Mesenchymal stem cell (in vitro differentiated cells and primary cell): ENCODE results near the gene CTU2.

Source experiments
- DNase-seq: peaks from one replicate; pipeline ENCODE4 v3.0.0-alpha.2; 2013
- H2AFZ ChIP-seq: one replicate; pipeline ENCODE4 v1.6.1; 2013; ENCODE audit warnings: low read depth, mild to moderate bottlenecking, control low read depth, inconsistent platforms, low read length, moderate library complexity
- H2AK5ac ChIP-seq: 2 replicates; pipeline ENCODE4 v1.6.1; 2013; ENCODE audit warnings: low read length, moderate library complexity, mild to moderate bottlenecking, inconsistent platforms; ENCODE audit not compliant: severe bottlenecking
- H2BK120ac ChIP-seq: one replicate; pipeline ENCODE4 v1.6.1; 2013; ENCODE audit warnings: low read depth, mild to moderate bottlenecking, inconsistent platforms, low read length, moderate library complexity
- H2BK12ac ChIP-seq, 2 experiments: one replicate each; pipeline ENCODE4 v1.6.1; 2013; ENCODE audit warnings: inconsistent platforms in 2 of 2, low read length in 2 of 2, mild to moderate bottlenecking in 2 of 2, moderate library complexity in 2 of 2, control low read depth in 1 of 2
- H2BK15ac ChIP-seq: one replicate; pipeline ENCODE4 v1.6.1; 2013; ENCODE audit warnings: mild to moderate bottlenecking, low read depth, inconsistent platforms; ENCODE audit not compliant: poor library complexity, severe bottlenecking
- H2BK5ac ChIP-seq: 2 replicates; pipeline ENCODE4 v1.6.1; 2013; ENCODE audit warnings: low read depth, mild to moderate bottlenecking, low read length, control low read depth, inconsistent platforms; ENCODE audit not compliant: poor library complexity, severe bottlenecking
- H3K14ac ChIP-seq, 2 experiments: one replicate each; pipeline ENCODE4 v1.6.1; 2013; ENCODE audit warnings: inconsistent platforms in 2 of 2, low read length in 2 of 2, control low read depth in 1 of 2, mild to moderate bottlenecking in 1 of 2, moderate library complexity in 1 of 2
- H3K18ac ChIP-seq, 2 experiments: one replicate each; pipeline ENCODE4 v1.6.1; 2013; ENCODE audit warnings: inconsistent platforms in 2 of 2, low read length in 2 of 2, control low read depth in 1 of 2, low read depth in 1 of 2, mild to moderate bottlenecking in 1 of 2
- H3K23ac ChIP-seq, 2 experiments: one replicate each; pipeline ENCODE4 v1.6.1; 2013; ENCODE audit warnings: inconsistent platforms in 2 of 2, low read length in 2 of 2, mild to moderate bottlenecking in 2 of 2, moderate library complexity in 2 of 2, control low read depth in 1 of 2
- H3K27ac ChIP-seq: 2 replicates; pipeline ENCODE4 v1.5.1; 2013; ENCODE audit warnings: mild to moderate bottlenecking, moderate library complexity, low read length, control low read depth, inconsistent platforms; ENCODE audit not compliant: poor library complexity, severe bottlenecking
- H3K27me3 ChIP-seq, 2 experiments: 2 replicates each; pipeline versions ENCODE4 v1.6.1 to v1.7.0; 2013; ENCODE audit warnings: low read length in 2 of 2, mild to moderate bottlenecking in 2 of 2, moderate library complexity in 2 of 2, control low read depth in 1 of 2, inconsistent platforms in 1 of 2; ENCODE audit not compliant: control insufficient read depth in 1 of 2, insufficient read depth in 1 of 2
- H3K36me3 ChIP-seq, 2 experiments: 2 replicates each; pipeline versions ENCODE4 v1.6.1 to v1.7.0; 2013; ENCODE audit warnings: low read length in 2 of 2, control low read depth in 1 of 2, inconsistent platforms in 1 of 2, low read depth in 1 of 2, mild to moderate bottlenecking in 1 of 2; ENCODE audit not compliant: insufficient read depth in 2 of 2, control insufficient read depth in 1 of 2
- H3K4ac ChIP-seq, 2 experiments: one replicate each; pipeline ENCODE4 v1.6.1; 2013; ENCODE audit warnings: inconsistent platforms in 2 of 2, low read length in 2 of 2, mild to moderate bottlenecking in 2 of 2, moderate library complexity in 2 of 2, control low read depth in 1 of 2, low read depth in 1 of 2
- H3K4me1 ChIP-seq: 2 replicates; pipeline ENCODE4 v1.6.1; 2013; ENCODE audit warnings: low read depth, low read length, control low read depth; ENCODE audit not compliant: control insufficient read depth, insufficient read depth
- H3K4me2 ChIP-seq: 2 replicates; pipeline ENCODE4 v1.6.1; 2013; ENCODE audit warnings: low read length, mild to moderate bottlenecking, inconsistent platforms; ENCODE audit not compliant: poor library complexity, severe bottlenecking
- H3K4me3 ChIP-seq, 2 experiments: 2 replicates each; pipeline versions ENCODE4 v1.5.1 to v1.7.0; 2013; ENCODE audit warnings: low read length in 2 of 2, mild to moderate bottlenecking in 2 of 2, control low read depth in 1 of 2, low read depth in 1 of 2; ENCODE audit not compliant: insufficient read depth in 1 of 2
- H3K79me1 ChIP-seq: replicated peaks from 2 replicates; pipeline ENCODE4 v1.6.1; 2013; ENCODE audit warnings: mild to moderate bottlenecking, control low read depth, low read length, inconsistent platforms; ENCODE audit not compliant: poor library complexity, severe bottlenecking
- H3K9ac ChIP-seq: 2 replicates; pipeline ENCODE4 v1.7.0; 2013; ENCODE audit warnings: mild to moderate bottlenecking, low read length, moderate library complexity
- H3K9me3 ChIP-seq: 2 replicates; pipeline ENCODE4 v1.7.0; 2013; ENCODE audit warnings: mild to moderate bottlenecking, low read length; ENCODE audit not compliant: control insufficient read depth
- H4K8ac ChIP-seq: one replicate; pipeline ENCODE4 v1.6.1; 2013; ENCODE audit warnings: inconsistent platforms, mild to moderate bottlenecking, low read length, moderate library complexity
- H4K91ac ChIP-seq: one replicate; pipeline ENCODE4 v1.6.1; 2013; ENCODE audit warnings: mild to moderate bottlenecking, low read length, inconsistent platforms
- WGBS: methylation state at CpG from one replicate; pipeline ENCODE4 v1.1.7; 2013; ENCODE audit warnings: mixed read lengths; 5-methylcytosine and 5-hydroxymethylcytosine counted together

CTU2 gene

DNA sequence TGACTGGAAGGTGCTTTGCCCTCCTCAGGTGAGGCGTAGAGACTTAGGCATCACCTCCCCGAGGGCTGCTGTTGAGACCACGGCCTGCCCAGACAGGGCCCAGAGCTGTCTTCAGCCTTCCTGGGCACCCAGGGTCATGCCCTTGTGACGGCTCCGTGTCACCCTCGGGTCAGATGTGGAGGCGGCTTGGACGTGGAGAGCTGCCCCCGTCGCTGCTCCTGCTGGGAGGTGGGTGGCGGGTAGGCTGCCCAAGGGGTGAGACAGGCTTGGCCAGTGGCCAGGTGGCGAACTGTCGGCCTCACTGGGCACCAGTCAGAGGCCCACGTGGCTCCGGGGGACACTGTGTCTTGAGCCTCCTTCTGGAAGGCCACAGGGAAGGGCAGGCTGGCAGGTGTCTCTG is 11.1 kb upstream of the CTU2 start:
- no peak overlapping the region for H3K14ac ChIP-seq
- no peak overlapping the region for H4K8ac ChIP-seq
- no peak overlapping the region for H2BK5ac ChIP-seq
- no peak overlapping the region for H3K18ac ChIP-seq
- H2AFZ ChIP-seq, result no peak overlapping the region
- no peak overlapping the region for H2AK5ac ChIP-seq
- no peak for DNase-seq
- no peak overlapping the region for H2BK15ac ChIP-seq
- H3K27me3 ChIP-seq, result peaks cover 9 to 27% of the 10 kb centered on the region in 2 experiments
- H3K4me1 ChIP-seq, result peaks cover 4% of the 10 kb centered on the region
- H4K91ac ChIP-seq, result no peak overlapping the region
- H2BK120ac ChIP-seq, result no peak overlapping the region
- H3K36me3 ChIP-seq, result peaks cover 24 to 47% of the 10 kb centered on the region in 2 experiments
- no peaks in the 10 kb centered on the region for H3K79me1 ChIP-seq
- H3K23ac ChIP-seq, result no peak overlapping the region
- H3K9ac ChIP-seq, result no peak overlapping the region
- H3K4me3 ChIP-seq, result no peak overlapping the region
- 87% methylated on average over 15 of the region's 15 CpGs for WGBS
- no peak overlapping the region for H3K4me2 ChIP-seq
- H3K4ac ChIP-seq, result no peak overlapping the region
- H2BK12ac ChIP-seq, result no peak overlapping the region
- no peak overlapping the region for H3K27ac ChIP-seq
- H3K9me3 ChIP-seq, result no peaks in the 10 kb centered on the region

DNA sequence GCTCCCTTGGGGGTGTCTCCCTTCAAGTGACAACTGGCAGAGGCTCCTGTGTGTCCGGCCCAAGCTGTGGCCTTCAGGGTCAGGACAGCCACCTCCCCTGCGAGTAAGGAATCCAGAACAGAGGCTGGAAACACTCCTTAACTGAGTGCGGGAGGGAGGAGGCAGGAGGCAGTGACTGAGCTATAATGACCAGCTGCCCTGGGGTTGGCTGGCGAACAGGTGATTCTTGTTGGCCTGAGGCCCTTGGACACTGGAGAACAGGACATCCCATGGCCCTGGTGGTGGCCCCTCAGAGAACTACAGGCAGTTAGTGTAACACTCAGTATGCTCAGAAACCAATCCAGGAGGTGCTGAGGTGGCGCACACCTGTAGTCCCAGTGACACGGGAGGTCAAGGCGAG is 10.6 kb upstream of the CTU2 start:
- H3K9ac ChIP-seq, result no peak overlapping the region
- H2BK15ac ChIP-seq, result no peak overlapping the region
- no peak overlapping the region for H2BK120ac ChIP-seq
- H3K27me3 ChIP-seq, result peaks cover 4 to 22% of the 10 kb centered on the region in 2 experiments
- H3K4me2 ChIP-seq, result no peak overlapping the region
- H4K8ac ChIP-seq, result no peak overlapping the region
- H2BK5ac ChIP-seq, result no peak overlapping the region
- H2AK5ac ChIP-seq, result no peak overlapping the region
- H3K4me3 ChIP-seq, result no peak overlapping the region
- H3K36me3 ChIP-seq, result peaks cover 24 to 52% of the 10 kb centered on the region in 2 experiments
- no peak overlapping the region for H2AFZ ChIP-seq
- no peak overlapping the region for H2BK12ac ChIP-seq
- no peak for DNase-seq
- H3K18ac ChIP-seq, result no peak overlapping the region
- peak overlapping the region in 1 of 2 experiments; percentile 0 for H3K4ac ChIP-seq
- H3K14ac ChIP-seq, result no peak overlapping the region
- 96% methylated on average over 7 of the region's 7 CpGs for WGBS
- peaks cover 2% of the 10 kb centered on the region for H3K79me1 ChIP-seq
- H4K91ac ChIP-seq, result no peak overlapping the region
- no peak overlapping the region for H3K23ac ChIP-seq
- H3K9me3 ChIP-seq, result no peaks in the 10 kb centered on the region
- H3K27ac ChIP-seq, result no peak overlapping the region
- H3K4me1 ChIP-seq, result peaks cover 8% of the 10 kb centered on the region

DNA sequence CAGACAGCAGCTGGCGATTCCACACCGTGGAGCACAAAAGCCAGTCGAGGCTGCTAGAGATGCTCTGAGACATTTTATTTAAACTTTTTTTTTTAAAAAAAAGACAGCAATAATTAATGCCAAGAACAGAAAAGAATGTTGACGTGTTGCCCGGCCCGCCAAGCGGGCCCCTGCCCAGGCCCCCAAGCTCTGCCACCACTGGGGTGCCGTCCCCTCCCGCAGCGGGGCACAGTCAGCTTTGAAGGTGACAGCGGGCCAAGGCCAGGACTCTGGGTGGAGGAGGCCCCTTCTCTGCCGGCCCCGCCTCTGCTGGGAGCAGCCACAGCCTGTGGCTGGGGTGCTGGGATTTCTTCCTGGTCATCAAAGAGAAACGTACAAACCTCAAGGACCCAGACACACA is 9.9 kb upstream of the CTU2 start:
- Histone ChIP-seq H4K91ac (no peak overlapping the region), H3K9ac (no peak overlapping the region), H4K8ac (no peak overlapping the region), H2BK120ac (no peak overlapping the region), H2BK5ac (no peak overlapping the region), H2BK15ac (no peak overlapping the region), H3K4me3 (no peak overlapping the region), H3K14ac (no peak overlapping the region), H3K9me3 (no peaks in the 10 kb centered on the region), H3K4ac (no peak overlapping the region), H3K27ac (no peak overlapping the region), H2AFZ (no peak overlapping the region), H3K36me3 (peaks cover 24 to 50% of the 10 kb centered on the region in 2 experiments), H3K4me1 (peaks cover 13% of the 10 kb centered on the region), H3K23ac (no peak overlapping the region), H2AK5ac (no peak overlapping the region), H3K18ac (no peak overlapping the region), H3K79me1 (peaks cover 5% of the 10 kb centered on the region), H3K27me3 (peaks cover 0 to 16% of the 10 kb centered on the region in 2 experiments), H2BK12ac (no peak overlapping the region), H3K4me2 (no peak overlapping the region)
- 94% methylated on average over 11 of the region's 14 CpGs for WGBS
- no peak for DNase-seq

DNA sequence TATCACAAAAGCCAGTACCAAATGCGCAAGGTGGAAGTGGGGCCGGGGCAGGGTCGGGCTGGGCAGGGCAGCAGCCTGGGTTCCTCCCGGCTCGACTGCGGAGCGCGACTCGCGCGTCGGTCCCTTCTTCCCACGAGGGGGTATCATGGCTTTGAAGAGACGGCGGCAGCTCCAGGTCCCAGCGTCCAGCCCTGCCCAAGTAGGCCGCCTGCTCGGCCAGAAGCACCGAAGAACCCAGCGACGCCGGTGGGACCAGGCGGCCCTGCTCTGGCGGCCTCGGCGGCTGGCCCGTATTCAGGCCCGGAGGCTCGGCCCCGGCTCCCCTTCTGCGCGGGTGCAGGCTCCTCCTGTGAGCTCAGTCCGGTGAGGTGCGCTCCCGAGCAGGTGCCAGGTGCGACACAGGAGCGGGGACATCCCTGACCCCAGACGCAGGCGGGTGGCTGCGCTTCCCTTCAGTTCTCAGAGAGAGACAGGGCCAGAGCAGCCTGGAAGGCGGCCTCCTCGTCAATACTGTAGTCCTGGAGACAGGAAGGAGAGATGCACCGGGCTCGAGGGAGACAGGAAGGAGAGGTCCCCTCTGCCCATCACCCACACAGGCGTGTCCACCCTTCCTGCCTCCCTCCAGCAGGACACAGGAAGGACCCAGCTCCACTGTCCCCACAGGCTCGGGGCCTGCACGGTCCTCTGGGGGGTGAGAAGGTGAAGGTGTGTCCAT is 9.0 kb upstream of the CTU2 start:
- Histone ChIP-seq H2BK15ac (no peak overlapping the region), H2BK12ac (no peak overlapping the region), H3K4me1 (peaks cover 17% of the 10 kb centered on the region), H3K9ac (no peak overlapping the region), H3K27ac (no peak overlapping the region), H3K27me3 (peaks cover 0 to 13% of the 10 kb centered on the region in 2 experiments), H2BK5ac (no peak overlapping the region), H4K8ac (no peak overlapping the region), H3K79me1 (peaks cover 11% of the 10 kb centered on the region), H4K91ac (no peak overlapping the region), H3K23ac (no peak overlapping the region), H2AK5ac (no peak overlapping the region), H2AFZ (no peak overlapping the region), H3K4ac (no peak overlapping the region), H2BK120ac (no peak overlapping the region), H3K36me3 (peaks cover 24 to 54% of the 10 kb centered on the region in 2 experiments), H3K14ac (no peak overlapping the region), H3K18ac (no peak overlapping the region), H3K4me3 (no peak overlapping the region), H3K4me2 (no peak overlapping the region), H3K9me3 (no peaks in the 10 kb centered on the region)
- 92% methylated on average over 44 of the region's 47 CpGs for WGBS
- no peak for DNase-seq
